ENCODE results near the gene CERS6. TPM values are rescaled to one million over a fixed set of nuclear protein-coding genes. Genes with fewer than 3 reads are reported as not detected.

Gene CERS6
- total RNA-seq, 1 experiment from 2014 or later: 17.3 TPM

DNA sequence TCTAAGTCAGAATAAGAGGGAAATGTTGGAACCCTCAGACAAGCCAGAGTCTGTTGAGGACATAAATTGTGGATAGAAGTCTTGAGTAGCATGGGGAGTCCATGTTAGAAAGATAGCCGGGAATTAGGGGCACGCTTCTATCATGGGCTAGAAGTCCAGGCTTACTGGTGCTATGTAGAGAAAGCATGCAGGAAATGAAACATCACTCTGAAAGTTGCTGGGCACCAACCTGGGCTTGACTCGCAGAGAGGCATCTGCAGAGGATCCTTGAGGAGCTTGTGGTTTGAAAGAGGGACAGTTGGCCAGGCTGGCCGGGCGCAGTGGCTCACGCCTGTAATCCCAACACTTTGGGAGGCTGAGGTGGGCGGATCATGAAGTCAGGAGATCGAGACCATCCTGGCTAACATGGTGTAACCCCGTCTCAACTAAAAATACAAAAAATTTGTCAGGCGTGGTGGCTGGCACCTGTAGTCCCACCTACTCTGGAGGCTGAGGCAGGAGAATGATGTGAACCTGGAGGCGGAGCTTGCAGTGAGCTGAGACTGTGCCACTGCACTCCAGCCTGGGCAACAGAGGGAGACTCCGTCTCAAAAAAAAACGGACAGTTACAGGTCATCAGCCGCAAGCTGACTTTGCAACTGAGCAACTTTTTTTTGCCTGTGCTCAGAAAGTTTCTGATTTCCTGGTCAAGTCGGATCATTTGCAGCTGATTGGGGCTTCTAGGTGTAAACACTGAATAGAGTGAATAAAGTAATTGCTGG lies 24.9 kb downstream of the CERS6 start:
- Mint-ChIP-seq H3K9me3 (peaks cover 8% of the 10 kb centered on the region), H3K27me3 (ENCODE audit: low read depth) (no peaks in the 10 kb centered on the region), H3K27ac (no peak overlapping the region), H3K36me3 (peaks cover 7% of the 10 kb centered on the region), H3K4me3 (no peak overlapping the region), H3K4me1 (peaks cover 58% of the 10 kb centered on the region)
- TF ChIP-seq ZNF121 (CRISPR knock-in tag; IDR thresholded peaks at IDR 0.05): 0 out of 2 replicates have a peak, but pooled peaks have one; percentile 50
- TF ChIP-seq, protein P1, sequence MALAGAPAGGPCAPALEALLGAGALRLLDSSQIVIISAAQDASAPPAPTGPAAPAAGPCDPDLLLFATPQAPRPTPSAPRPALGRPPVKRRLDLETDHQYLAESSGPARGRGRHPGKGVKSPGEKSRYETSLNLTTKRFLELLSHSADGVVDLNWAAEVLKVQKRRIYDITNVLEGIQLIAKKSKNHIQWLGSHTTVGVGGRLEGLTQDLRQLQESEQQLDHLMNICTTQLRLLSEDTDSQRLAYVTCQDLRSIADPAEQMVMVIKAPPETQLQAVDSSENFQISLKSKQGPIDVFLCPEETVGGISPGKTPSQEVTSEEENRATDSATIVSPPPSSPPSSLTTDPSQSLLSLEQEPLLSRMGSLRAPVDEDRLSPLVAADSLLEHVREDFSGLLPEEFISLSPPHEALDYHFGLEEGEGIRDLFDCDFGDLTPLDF (CRISPR knock-in tag; IDR thresholded peaks at IDR 0.05): no peak
- POLR2A ChIA-PET: no interaction called here
- DNase-seq (ENCODE audit: low spot score): no peak
- ATAC-seq: no peak
- CTCF ChIA-PET: interaction anchor here (1.9 to 4.2 kb wide), 2 partner anchors 13 to 134 kb away, joined by 7 to 29 read pairs; no protein-coding TSS in a partner anchor

DNA sequence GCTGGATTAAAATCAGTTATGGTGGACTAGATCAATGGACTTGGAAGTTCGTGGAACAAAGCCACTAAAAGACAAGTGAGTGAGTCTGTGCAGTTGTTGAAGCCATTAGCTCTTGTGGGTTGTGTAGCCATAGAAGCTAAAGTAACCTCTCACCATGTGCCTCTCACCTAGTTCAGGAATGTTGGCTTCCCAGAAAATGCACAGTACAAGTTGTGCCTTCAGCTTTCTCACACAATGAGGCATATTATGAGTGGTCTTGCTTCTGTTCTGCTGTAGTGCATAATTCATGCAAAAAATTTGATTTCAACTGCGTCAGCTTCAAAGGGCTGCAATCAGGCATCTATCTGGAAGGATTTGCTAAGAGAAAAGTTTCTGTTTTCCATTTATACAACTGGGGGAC lies 26.2 kb downstream of the CERS6 start:
- ATAC-seq (no peak), DNase-seq (ENCODE audit: low spot score) (no peak)
- H3K36me3 Mint-ChIP-seq: peaks cover 7% of the 10 kb centered on the region
- no peak overlapping the region for H3K4me3 Mint-ChIP-seq
- H3K27ac Mint-ChIP-seq: no peak overlapping the region
- peaks cover 62% of the 10 kb centered on the region for H3K4me1 Mint-ChIP-seq
- H3K9me3 Mint-ChIP-seq: peaks cover 11% of the 10 kb centered on the region
- no peaks in the 10 kb centered on the region for H3K27me3 Mint-ChIP-seq (ENCODE audit: low read depth)
- ChIA-PET CTCF (interaction anchor here (1.9 to 4.2 kb wide), 3 partner anchors 11 to 145 kb away, joined by 6 to 29 read pairs (median 7); no protein-coding TSS in a partner anchor), POLR2A (no interaction called here)
- TF ChIP-seq, protein P2, sequence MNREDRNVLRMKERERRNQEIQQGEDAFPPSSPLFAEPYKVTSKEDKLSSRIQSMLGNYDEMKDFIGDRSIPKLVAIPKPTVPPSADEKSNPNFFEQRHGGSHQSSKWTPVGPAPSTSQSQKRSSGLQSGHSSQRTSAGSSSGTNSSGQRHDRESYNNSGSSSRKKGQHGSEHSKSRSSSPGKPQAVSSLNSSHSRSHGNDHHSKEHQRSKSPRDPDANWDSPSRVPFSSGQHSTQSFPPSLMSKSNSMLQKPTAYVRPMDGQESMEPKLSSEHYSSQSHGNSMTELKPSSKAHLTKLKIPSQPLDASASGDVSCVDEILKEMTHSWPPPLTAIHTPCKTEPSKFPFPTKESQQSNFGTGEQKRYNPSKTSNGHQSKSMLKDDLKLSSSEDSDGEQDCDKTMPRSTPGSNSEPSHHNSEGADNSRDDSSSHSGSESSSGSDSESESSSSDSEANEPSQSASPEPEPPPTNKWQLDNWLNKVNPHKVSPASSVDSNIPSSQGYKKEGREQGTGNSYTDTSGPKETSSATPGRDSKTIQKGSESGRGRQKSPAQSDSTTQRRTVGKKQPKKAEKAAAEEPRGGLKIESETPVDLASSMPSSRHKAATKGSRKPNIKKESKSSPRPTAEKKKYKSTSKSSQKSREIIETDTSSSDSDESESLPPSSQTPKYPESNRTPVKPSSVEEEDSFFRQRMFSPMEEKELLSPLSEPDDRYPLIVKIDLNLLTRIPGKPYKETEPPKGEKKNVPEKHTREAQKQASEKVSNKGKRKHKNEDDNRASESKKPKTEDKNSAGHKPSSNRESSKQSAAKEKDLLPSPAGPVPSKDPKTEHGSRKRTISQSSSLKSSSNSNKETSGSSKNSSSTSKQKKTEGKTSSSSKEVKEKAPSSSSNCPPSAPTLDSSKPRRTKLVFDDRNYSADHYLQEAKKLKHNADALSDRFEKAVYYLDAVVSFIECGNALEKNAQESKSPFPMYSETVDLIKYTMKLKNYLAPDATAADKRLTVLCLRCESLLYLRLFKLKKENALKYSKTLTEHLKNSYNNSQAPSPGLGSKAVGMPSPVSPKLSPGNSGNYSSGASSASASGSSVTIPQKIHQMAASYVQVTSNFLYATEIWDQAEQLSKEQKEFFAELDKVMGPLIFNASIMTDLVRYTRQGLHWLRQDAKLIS (CRISPR knock-in tag; IDR thresholded peaks at IDR 0.05; ENCODE audit: borderline replicate concordance): no peak
- TF ChIP-seq TP53 (CRISPR knock-in tag; IDR thresholded peaks at IDR 0.05) (no peak), GRHL2 (CRISPR knock-in tag; IDR thresholded peaks at IDR 0.05; ENCODE audit: insufficient replicate concordance, severe bottlenecking) (no peak), FOXK1 (CRISPR knock-in tag; IDR thresholded peaks at IDR 0.05) (no peak)
- TF ChIP-seq, protein P3, sequence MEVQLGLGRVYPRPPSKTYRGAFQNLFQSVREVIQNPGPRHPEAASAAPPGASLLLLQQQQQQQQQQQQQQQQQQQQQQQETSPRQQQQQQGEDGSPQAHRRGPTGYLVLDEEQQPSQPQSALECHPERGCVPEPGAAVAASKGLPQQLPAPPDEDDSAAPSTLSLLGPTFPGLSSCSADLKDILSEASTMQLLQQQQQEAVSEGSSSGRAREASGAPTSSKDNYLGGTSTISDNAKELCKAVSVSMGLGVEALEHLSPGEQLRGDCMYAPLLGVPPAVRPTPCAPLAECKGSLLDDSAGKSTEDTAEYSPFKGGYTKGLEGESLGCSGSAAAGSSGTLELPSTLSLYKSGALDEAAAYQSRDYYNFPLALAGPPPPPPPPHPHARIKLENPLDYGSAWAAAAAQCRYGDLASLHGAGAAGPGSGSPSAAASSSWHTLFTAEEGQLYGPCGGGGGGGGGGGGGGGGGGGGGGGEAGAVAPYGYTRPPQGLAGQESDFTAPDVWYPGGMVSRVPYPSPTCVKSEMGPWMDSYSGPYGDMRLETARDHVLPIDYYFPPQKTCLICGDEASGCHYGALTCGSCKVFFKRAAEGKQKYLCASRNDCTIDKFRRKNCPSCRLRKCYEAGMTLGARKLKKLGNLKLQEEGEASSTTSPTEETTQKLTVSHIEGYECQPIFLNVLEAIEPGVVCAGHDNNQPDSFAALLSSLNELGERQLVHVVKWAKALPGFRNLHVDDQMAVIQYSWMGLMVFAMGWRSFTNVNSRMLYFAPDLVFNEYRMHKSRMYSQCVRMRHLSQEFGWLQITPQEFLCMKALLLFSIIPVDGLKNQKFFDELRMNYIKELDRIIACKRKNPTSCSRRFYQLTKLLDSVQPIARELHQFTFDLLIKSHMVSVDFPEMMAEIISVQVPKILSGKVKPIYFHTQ (CRISPR knock-in tag; IDR thresholded peaks at IDR 0.05): no peak
- TF ChIP-seq, protein P4, sequence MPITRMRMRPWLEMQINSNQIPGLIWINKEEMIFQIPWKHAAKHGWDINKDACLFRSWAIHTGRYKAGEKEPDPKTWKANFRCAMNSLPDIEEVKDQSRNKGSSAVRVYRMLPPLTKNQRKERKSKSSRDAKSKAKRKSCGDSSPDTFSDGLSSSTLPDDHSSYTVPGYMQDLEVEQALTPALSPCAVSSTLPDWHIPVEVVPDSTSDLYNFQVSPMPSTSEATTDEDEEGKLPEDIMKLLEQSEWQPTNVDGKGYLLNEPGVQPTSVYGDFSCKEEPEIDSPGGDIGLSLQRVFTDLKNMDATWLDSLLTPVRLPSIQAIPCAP (CRISPR knock-in tag; IDR thresholded peaks at IDR 0.05): no peak
- TF ChIP-seq, protein P5, sequence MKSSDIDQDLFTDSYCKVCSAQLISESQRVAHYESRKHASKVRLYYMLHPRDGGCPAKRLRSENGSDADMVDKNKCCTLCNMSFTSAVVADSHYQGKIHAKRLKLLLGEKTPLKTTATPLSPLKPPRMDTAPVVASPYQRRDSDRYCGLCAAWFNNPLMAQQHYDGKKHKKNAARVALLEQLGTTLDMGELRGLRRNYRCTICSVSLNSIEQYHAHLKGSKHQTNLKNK (CRISPR knock-in tag; IDR thresholded peaks at IDR 0.05): no peak
- TF ChIP-seq, protein P6, sequence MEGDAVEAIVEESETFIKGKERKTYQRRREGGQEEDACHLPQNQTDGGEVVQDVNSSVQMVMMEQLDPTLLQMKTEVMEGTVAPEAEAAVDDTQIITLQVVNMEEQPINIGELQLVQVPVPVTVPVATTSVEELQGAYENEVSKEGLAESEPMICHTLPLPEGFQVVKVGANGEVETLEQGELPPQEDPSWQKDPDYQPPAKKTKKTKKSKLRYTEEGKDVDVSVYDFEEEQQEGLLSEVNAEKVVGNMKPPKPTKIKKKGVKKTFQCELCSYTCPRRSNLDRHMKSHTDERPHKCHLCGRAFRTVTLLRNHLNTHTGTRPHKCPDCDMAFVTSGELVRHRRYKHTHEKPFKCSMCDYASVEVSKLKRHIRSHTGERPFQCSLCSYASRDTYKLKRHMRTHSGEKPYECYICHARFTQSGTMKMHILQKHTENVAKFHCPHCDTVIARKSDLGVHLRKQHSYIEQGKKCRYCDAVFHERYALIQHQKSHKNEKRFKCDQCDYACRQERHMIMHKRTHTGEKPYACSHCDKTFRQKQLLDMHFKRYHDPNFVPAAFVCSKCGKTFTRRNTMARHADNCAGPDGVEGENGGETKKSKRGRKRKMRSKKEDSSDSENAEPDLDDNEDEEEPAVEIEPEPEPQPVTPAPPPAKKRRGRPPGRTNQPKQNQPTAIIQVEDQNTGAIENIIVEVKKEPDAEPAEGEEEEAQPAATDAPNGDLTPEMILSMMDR (IDR thresholded peaks at IDR 0.05): no peak
- TF ChIP-seq, protein P7, sequence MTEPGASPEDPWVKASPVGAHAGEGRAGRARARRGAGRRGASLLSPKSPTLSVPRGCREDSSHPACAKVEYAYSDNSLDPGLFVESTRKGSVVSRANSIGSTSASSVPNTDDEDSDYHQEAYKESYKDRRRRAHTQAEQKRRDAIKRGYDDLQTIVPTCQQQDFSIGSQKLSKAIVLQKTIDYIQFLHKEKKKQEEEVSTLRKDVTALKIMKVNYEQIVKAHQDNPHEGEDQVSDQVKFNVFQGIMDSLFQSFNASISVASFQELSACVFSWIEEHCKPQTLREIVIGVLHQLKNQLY (CRISPR knock-in tag; IDR thresholded peaks at IDR 0.05): no peak
- TF ChIP-seq, protein P8, sequence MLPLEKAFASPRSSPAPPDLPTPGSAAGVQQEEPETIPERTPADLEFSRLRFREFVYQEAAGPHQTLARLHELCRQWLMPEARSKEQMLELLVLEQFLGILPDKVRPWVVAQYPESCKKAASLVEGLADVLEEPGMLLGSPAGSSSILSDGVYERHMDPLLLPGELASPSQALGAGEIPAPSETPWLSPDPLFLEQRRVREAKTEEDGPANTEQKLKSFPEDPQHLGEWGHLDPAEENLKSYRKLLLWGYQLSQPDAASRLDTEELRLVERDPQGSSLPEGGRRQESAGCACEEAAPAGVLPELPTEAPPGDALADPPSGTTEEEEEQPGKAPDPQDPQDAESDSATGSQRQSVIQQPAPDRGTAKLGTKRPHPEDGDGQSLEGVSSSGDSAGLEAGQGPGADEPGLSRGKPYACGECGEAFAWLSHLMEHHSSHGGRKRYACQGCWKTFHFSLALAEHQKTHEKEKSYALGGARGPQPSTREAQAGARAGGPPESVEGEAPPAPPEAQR (CRISPR knock-in tag; IDR thresholded peaks at IDR 0.05): no peak

All from WTC11 (cell line).